NB4 (cell line): Measurements from ENCODE around the gene PALM.

Experiments used
- MYC ChIP-seq: IDR thresholded peaks from 2 replicates; pipeline ENCODE4 v1.6.1; 2011; ENCODE audit warnings: low read depth, low read length
- POLR2A ChIP-seq: IDR thresholded peaks from 2 replicates; pipeline ENCODE4 v1.6.1; 2011; ENCODE audit warnings: mild to moderate bottlenecking; ENCODE audit not compliant: insufficient read length; ENCODE audit errors: extremely low read depth
- TF ChIP-seq, protein P1 (sequence below): IDR thresholded peaks from one replicate; pipeline ENCODE4 v1.5.1; 2012; ENCODE audit warnings: low read depth, low read length
- TF ChIP-seq, protein P2 (sequence below): IDR thresholded peaks from 2 replicates; pipeline ENCODE4 v1.6.1; 2011; ENCODE audit warnings: low read depth, low read length

DNA sequence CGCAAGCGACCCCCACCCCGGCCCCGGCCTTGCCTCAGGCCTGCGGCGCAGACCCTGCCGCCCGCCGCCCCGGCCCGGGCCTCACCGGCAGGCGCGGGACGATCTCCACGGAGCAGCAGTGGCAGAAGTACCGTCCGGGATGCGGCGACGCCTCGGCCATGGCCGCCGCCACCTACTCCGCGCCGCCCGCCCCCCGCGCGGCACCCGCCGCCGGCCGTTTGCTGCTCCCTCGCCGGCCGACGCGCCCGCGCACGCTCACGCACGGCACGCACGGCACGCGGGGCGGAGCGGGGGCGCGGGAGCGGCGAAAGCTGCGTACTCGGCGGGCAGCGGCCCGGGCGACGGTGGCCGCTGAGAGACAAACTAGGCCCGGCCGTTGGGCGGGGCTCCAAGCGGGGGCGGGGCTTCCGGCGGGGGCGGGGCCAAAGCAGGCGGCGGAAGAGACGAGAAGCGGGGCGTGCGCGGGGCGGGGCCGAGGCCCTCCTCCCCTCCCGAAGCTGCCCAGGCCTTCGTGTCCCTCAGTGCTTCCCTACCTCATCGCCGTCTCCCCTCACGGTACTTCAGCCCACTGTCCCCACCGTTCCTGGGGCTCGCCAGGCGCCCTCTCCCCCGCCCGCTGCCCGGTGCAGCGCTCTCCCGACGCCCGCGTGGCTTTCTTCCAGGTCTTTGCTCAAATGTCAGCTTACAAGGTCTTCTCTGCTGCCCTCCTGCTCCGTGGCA is 45.6 kb upstream of the PALM start, which contains the start of gene RNF126:
- TF ChIP-seq, protein P1, sequence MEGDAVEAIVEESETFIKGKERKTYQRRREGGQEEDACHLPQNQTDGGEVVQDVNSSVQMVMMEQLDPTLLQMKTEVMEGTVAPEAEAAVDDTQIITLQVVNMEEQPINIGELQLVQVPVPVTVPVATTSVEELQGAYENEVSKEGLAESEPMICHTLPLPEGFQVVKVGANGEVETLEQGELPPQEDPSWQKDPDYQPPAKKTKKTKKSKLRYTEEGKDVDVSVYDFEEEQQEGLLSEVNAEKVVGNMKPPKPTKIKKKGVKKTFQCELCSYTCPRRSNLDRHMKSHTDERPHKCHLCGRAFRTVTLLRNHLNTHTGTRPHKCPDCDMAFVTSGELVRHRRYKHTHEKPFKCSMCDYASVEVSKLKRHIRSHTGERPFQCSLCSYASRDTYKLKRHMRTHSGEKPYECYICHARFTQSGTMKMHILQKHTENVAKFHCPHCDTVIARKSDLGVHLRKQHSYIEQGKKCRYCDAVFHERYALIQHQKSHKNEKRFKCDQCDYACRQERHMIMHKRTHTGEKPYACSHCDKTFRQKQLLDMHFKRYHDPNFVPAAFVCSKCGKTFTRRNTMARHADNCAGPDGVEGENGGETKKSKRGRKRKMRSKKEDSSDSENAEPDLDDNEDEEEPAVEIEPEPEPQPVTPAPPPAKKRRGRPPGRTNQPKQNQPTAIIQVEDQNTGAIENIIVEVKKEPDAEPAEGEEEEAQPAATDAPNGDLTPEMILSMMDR = no peak
- TF ChIP-seq POLR2A (peak; percentile 50), MYC (0 out of 2 replicates have a peak, but pooled peaks have one; percentile 34)
- TF ChIP-seq, protein P2, sequence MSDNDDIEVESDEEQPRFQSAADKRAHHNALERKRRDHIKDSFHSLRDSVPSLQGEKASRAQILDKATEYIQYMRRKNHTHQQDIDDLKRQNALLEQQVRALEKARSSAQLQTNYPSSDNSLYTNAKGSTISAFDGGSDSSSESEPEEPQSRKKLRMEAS = peak; percentile 9; the same call in 1 of the 2 replicates
